NT2/D1 (cell line): ENCODE results near the gene CTSH.

Source experiments
- SUZ12 ChIP-seq: IDR thresholded peaks from 2 replicates; pipeline ENCODE4 v1.6.1; 2011; ENCODE audit not compliant: insufficient read length, insufficient read depth; ENCODE audit errors: extremely low read depth
- YY1 ChIP-seq: IDR thresholded peaks from 2 replicates; pipeline ENCODE4 v1.6.1; 2011; ENCODE audit not compliant: insufficient read length, insufficient read depth

DNA sequence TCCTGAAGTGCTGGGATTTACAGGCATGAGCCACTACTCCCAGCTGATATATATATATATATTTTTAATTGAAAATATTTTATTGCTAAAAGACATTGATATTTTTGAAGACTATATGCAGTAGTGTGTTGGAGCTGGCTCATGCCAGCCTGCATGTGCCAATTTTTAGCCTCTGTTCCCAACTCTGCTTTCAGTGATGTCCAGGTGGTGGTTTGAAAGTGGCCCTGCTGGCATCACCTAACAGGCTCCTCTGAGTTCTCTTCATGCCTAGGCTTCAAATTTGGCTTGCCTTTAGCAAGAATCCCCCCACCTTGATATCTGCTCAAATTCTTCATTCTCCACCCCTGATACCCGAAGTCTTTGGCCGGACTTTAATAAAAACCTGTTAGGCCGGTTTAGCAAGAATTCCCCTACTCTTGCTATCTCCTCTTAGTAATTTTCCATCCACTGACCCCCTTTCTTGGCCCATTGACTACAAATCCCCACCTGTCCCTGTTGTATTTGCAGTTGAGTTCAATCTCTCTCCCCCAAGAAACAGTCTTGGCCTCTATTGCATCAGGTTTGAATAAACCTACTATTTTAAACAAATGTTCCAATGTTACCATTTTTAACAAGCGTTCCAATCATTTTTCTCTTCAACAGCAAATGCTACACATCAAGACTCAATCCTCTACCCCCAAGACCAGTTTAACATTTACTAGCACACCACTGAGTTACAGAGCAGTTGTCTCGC lies 23.9 kb upstream of the CTSH start:
- TF ChIP-seq SUZ12 (no peak), YY1 (no peak)
